Keratinocyte (primary cell): ENCODE measurements around the gene SHD. TPM values are rescaled to one million over a fixed set of nuclear protein-coding genes. Genes with fewer than 3 reads are reported as not detected.
"Not testable (repeated sequence)": the region's sequence is repeated elsewhere in the genome, so short reads cannot be mapped to it uniquely, and the experiment has no call there.

Experiments
- DNase-seq: peaks from one replicate; pipeline ENCODE4 v3.0.0-alpha.2; 2011; ENCODE audit warnings: low read depth, missing footprints, low spot score
- FAIRE-seq: peaks from 2 replicates; lab custom pipeline; 2011; peaks lifted over from hg19 to GRCh38; lab: Jason Lieb, UNC
- H2AFZ ChIP-seq: 2 replicates; pipeline ENCODE4 v1.6.0; 2012; ENCODE audit warnings: low read length, control low read depth, inconsistent platforms; ENCODE audit not compliant: control insufficient read depth
- H3K27ac ChIP-seq: 2 replicates; pipeline ENCODE4 v1.5.1; 2011; ENCODE audit warnings: low read length; ENCODE audit not compliant: control insufficient read depth, insufficient read depth
- H3K27me3 ChIP-seq: 3 replicates; pipeline ENCODE4 v1.6.0; 2011; ENCODE audit warnings: low read length; ENCODE audit not compliant: control insufficient read depth, insufficient read depth; ENCODE audit errors: extremely low read depth
- H3K36me3 ChIP-seq, 2 experiments: 2 replicates in 1 of 2; 3 replicates in 1 of 2; pipeline ENCODE4 v1.5.1; 2011; ENCODE audit warnings: low read length in 2 of 2, mild to moderate bottlenecking in 1 of 2; ENCODE audit not compliant: control insufficient read depth in 2 of 2, insufficient read depth in 2 of 2; ENCODE audit errors: extremely low read depth in 1 of 2
- H3K4me1 ChIP-seq: 3 replicates; pipeline ENCODE4 v1.5.1; 2011; ENCODE audit warnings: low read length; ENCODE audit not compliant: control insufficient read depth, insufficient read depth; ENCODE audit errors: extremely low read depth
- H3K4me2 ChIP-seq: 3 replicates; pipeline ENCODE4 v1.6.0; 2011; ENCODE audit warnings: low read depth, low read length; ENCODE audit not compliant: control insufficient read depth, insufficient read depth; ENCODE audit errors: extremely low read depth
- H3K4me3 ChIP-seq, 3 experiments: fragments of 200-600 bp in 1 of 3; sonication (generic) in 1 of 3; 2 replicates in 2 of 3; 3 replicates in 1 of 3; pipeline ENCODE4 v1.5.1; 2011 to 2016; ENCODE audit warnings: low read length in 3 of 3, mild to moderate bottlenecking in 3 of 3, control low read depth in 2 of 3, inconsistent platforms in 1 of 3, low read depth in 1 of 3, mixed read lengths in 1 of 3, mixed run types in 1 of 3, moderate library complexity in 1 of 3; ENCODE audit not compliant: control insufficient read depth in 2 of 3, insufficient read depth in 2 of 3; ENCODE audit errors: extremely low read depth in 1 of 3
- H3K79me2 ChIP-seq: 2 replicates; pipeline ENCODE4 v1.6.0; 2012; ENCODE audit warnings: low read length; ENCODE audit not compliant: control insufficient read depth, insufficient read depth
- H3K9ac ChIP-seq: 3 replicates; pipeline ENCODE4 v1.6.0; 2011; ENCODE audit warnings: low read length; ENCODE audit not compliant: control insufficient read depth, insufficient read depth; ENCODE audit errors: extremely low read depth
- H3K9me1 ChIP-seq: 3 replicates; pipeline ENCODE4 v1.6.0; 2011; ENCODE audit warnings: low read length; ENCODE audit not compliant: control insufficient read depth, insufficient read depth; ENCODE audit errors: extremely low read depth
- H3K9me3 ChIP-seq: 2 replicates; pipeline ENCODE4 v1.5.1; 2012; ENCODE audit warnings: low read depth, low read length; ENCODE audit not compliant: control insufficient read depth
- H4K20me1 ChIP-seq: 3 replicates; pipeline ENCODE4 v1.6.0; 2011; ENCODE audit warnings: low read length; ENCODE audit not compliant: control insufficient read depth, insufficient read depth; ENCODE audit errors: extremely low read depth
- CTCF ChIP-seq, 3 experiments: IDR thresholded peaks in 1 of 3; conservative IDR thresholded peaks in 1 of 3; optimal IDR thresholded peaks in 1 of 3; 2 replicates in 2 of 3; 3 replicates in 1 of 3; pipeline versions ENCODE3 to v1.5.1; 2011; ENCODE audit warnings: low read length in 3 of 3, mild to moderate bottlenecking in 3 of 3, moderate library complexity in 2 of 3, control low read depth in 1 of 3, inconsistent platforms in 1 of 3; ENCODE audit not compliant: insufficient read depth in 2 of 3; ENCODE audit errors: extremely low read depth in 1 of 3
- EZH2 ChIP-seq: IDR thresholded peaks from one replicate; pipeline ENCODE4 v1.6.1; 2012; ENCODE audit warnings: inconsistent platforms, mild to moderate bottlenecking, low read length, moderate library complexity
- dilution Hi-C: fragments of 300-500 bp; cut with MboI; formaldehyde crosslinking; loops from one replicate; pipeline ENCODE4 v1.7.0; 2020; ENCODE audit warnings: low sequenced_read_pairs; ENCODE audit not compliant: extremely low pct_ligation_motif_present
- polyA plus RNA-seq, 5 experiments: library from polyadenylated mRNA; depleted of rRNA in 3 of 5; stranded (reverse) in 3 of 5; stranded (forward) in 1 of 5; unstranded in 1 of 5; fragments of >200 nt; gene quantifications; 1 replicate in 1 of 5; 2 replicates in 3 of 5; 3 replicates in 1 of 5; pipeline versions ENCODE4 v1.2.1 to v1.2.3, GENCODE V29; 2011 to 2012; ENCODE audit warnings: missing spikeins in 2 of 5, low read depth in 1 of 5, low replicate concordance in 1 of 5

Gene SHD
- polyA plus RNA-seq, 1 donor (not counting 4 experiments of a cell fraction or from before 2014, with no cell fraction given): not detected

DNA sequence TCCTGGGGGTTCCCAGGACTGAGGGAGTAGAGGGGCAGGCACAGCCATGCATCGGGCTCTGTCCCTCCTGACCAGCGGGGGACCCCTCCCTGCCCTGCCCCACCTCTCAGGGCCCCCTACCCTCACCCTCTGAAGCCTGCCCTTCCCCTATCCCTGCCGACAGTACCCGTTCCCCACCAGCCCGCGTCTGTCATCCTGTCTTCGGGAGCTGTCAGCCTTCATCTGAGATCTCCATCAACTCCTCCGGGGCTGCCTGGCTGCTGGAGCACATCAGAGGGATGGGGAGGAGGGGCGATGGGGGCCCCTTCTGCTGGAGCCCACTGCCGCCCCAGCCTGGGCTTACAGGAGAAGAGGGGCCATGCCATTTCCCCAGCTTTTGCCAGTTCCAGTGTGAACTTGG is 6.2 kb upstream of the SHD start:
- FAIRE-seq: no peak
- dilution Hi-C loops: no loop called here

DNA sequence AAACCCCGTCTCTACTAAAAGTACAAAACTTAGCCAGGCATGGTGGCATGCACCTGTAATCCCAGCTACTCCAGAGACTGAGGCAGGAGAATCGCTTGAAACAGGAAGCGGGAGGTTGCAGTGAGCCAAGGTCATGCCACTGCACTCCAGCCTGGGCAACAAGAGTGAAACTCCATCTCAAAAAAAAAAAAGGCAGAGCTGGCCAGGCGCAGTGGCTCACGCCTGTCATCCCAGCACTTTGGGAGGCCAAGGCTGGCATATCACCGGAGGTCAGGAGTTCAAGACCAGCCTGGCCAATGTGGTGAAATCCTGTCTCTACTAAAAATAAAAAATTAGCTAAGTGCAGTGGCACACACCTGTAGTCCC is 4.8 kb upstream of the SHD start:
- DNase-seq, H3K9me1 ChIP-seq: not testable (repeated sequence)

More for the DNA sequence above, 6.2 kb upstream of the SHD start:
- no peaks in the 10 kb centered on the region for H4K20me1 ChIP-seq
- H3K9me1 ChIP-seq: no peaks in the 10 kb centered on the region
- peaks cover 1% of the 10 kb centered on the region for H3K9me3 ChIP-seq
- DNase-seq: no peak
- H3K4me3 ChIP-seq: no peak overlapping the region
- no peak overlapping the region for H3K27ac ChIP-seq
- H3K4me1 ChIP-seq: no peaks in the 10 kb centered on the region
- H3K9ac ChIP-seq: no peak overlapping the region
- H3K4me2 ChIP-seq: no peak overlapping the region
- H3K27me3 ChIP-seq: peaks cover under 1% of the 10 kb centered on the region
- H3K79me2 ChIP-seq: no peaks in the 10 kb centered on the region
- no peak overlapping the region for H2AFZ ChIP-seq
- no peak for TF ChIP-seq CTCF (optimal IDR thresholded peaks at IDR 0.05 in 1 of 3, IDR thresholded peaks at IDR 0.05 in 1 of 3, conservative IDR thresholded peaks at IDR 0.05 in 1 of 3; ENCODE audit: extremely low read depth in 1 of 3, insufficient read depth in 2 of 3, low read length in 3 of 3)
- TF ChIP-seq EZH2: no peak
- H3K36me3 ChIP-seq: peaks cover 10 to 11% of the 10 kb centered on the region in 2 experiments

GRCh38 chr19:4277191-4277696 is 1.8 kb upstream of the SHD start:
- Histone ChIP-seq H4K20me1 (no peaks in the 10 kb centered on the region), H3K9ac (no peak overlapping the region), H3K27me3 (peaks cover 29% of the 10 kb centered on the region), H3K4me2 (no peak overlapping the region), H3K9me3 (no peaks in the 10 kb centered on the region), H3K79me2 (no peaks in the 10 kb centered on the region), H2AFZ (no peak overlapping the region), H3K4me3 (no peak overlapping the region), H3K4me1 (no peaks in the 10 kb centered on the region), H3K9me1 (no peaks in the 10 kb centered on the region), H3K27ac (no peak overlapping the region), H3K36me3 (no peaks in the 10 kb centered on the region)
- DNase-seq (no peak), FAIRE-seq (no peak)
- TF ChIP-seq CTCF (optimal IDR thresholded peaks at IDR 0.05 in 1 of 3, IDR thresholded peaks at IDR 0.05 in 1 of 3, conservative IDR thresholded peaks at IDR 0.05 in 1 of 3; ENCODE audit: extremely low read depth in 1 of 3, insufficient read depth in 2 of 3, low read length in 3 of 3) (no peak), EZH2 (no peak)
- dilution Hi-C loops: no loop called here

More for the DNA sequence above, 4.8 kb upstream of the SHD start:
- H2AFZ ChIP-seq, H3K4me1 ChIP-seq, dilution Hi-C loops, H4K20me1 ChIP-seq, H3K79me2 ChIP-seq, FAIRE-seq, H3K4me3 ChIP-seq, H3K27ac ChIP-seq, H3K36me3 ChIP-seq, H3K4me2 ChIP-seq, H3K9ac ChIP-seq, H3K9me3 ChIP-seq: not testable (repeated sequence)
- H3K27me3 ChIP-seq: peaks cover 12% of the 10 kb centered on the region
